Ovary (tissue), 3 donors: ENCODE results near the gene ATXN2.

ENCODE experiments used
- CTCF ChIP-seq, 3 donors: fragments of 450-650 bp in 2 of 3; fragments of 200-600 bp in 1 of 3; IDR thresholded peaks; one replicate each; pipeline versions ENCODE4 v1.5.1 to v1.8.0; 2016 to 2022; ENCODE audit warnings: antibody characterized with exemption in 3 of 3, mild to moderate bottlenecking in 1 of 3
- EP300 ChIP-seq: sonication (generic); formaldehyde crosslinking; IDR thresholded peaks from one replicate; pipeline ENCODE4 v1.6.1; 2017; ENCODE audit warnings: antibody characterized with exemption
- POLR2A ChIP-seq: fragments of 450-650 bp; IDR thresholded peaks from one replicate; pipeline ENCODE4 v1.6.1; 2017; ENCODE audit warnings: antibody characterized with exemption, mild to moderate bottlenecking, moderate library complexity
- donor health status: DM: no; HTN: no; CAD: no.

DNA sequence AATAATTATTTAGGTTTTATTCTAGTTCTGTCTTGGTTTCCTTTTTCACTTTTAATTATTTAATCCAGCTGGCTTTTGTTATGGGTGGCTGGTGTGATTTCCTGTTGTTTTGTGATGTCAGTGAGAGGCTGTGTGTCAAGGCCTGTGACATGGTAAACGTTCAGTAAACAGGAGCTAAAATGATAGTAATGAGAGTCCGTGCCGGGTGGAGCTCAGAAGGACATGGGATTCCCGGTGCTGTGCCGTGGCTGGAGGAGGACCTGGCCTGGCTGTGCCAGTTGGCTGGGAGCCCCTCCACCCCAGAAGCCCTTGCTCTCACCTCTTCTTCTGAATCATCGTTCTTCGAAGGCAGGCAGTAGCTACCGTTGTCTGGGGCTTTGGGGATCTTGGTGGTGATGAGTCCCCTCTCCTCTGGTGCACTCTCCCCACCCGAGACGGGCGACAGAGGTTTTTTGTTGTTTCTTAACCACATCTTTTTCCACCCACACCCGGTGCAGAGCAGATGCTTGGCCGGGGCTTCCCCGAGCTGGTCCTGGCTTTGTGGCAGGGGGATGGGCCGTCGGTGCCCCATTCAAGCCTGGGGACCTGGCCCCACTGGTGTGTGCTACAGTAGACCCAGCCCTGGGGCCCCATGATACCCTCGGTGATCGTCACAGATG lies 164.3 kb downstream of the ATXN2 start:
- TF ChIP-seq CTCF (IDR thresholded peaks at IDR 0.05) (no peak), EP300 (no peak), POLR2A (no peak)
